Nephron (organoid): ENCODE results near the gene SLC9A9.

Source experiments
- H3K27ac Mint-ChIP-seq, 3 experiments: 2 replicates each; pipeline ENCODE4 v1.8.0; 2020; ENCODE audit warnings: mixed read lengths in 3 of 3, mild to moderate bottlenecking in 2 of 3, moderate library complexity in 1 of 3
- H3K27me3 Mint-ChIP-seq: 2 replicates; pipeline ENCODE4 v1.8.0; 2021; ENCODE audit warnings: low read depth, mild to moderate bottlenecking, moderate library complexity, mixed read lengths
- H3K36me3 Mint-ChIP-seq: 2 replicates; pipeline ENCODE4 v1.8.0; 2020; ENCODE audit warnings: low read depth, mixed read lengths
- H3K4me1 Mint-ChIP-seq: 2 replicates; pipeline ENCODE4 v1.8.0; 2020; ENCODE audit warnings: mixed read lengths
- H3K4me3 Mint-ChIP-seq, 3 experiments: 2 replicates each; pipeline ENCODE4 v1.8.0; 2020; ENCODE audit warnings: mild to moderate bottlenecking in 3 of 3, mixed read lengths in 3 of 3, moderate library complexity in 2 of 3
- H3K9me3 Mint-ChIP-seq: 2 replicates; pipeline ENCODE4 v1.8.0; 2020; ENCODE audit warnings: mixed read lengths
- TF ChIP-seq, protein P1 (sequence below), 3 experiments: fragments of 200-600 bp; sonication (generic); IDR thresholded peaks; one replicate each; pipeline ENCODE4 v1.5.0; 2021; ENCODE audit warnings: antibody characterized with exemption in 3 of 3; ENCODE audit not compliant: unreplicated experiment in 3 of 3

The SLC9A9 gene

DNA sequence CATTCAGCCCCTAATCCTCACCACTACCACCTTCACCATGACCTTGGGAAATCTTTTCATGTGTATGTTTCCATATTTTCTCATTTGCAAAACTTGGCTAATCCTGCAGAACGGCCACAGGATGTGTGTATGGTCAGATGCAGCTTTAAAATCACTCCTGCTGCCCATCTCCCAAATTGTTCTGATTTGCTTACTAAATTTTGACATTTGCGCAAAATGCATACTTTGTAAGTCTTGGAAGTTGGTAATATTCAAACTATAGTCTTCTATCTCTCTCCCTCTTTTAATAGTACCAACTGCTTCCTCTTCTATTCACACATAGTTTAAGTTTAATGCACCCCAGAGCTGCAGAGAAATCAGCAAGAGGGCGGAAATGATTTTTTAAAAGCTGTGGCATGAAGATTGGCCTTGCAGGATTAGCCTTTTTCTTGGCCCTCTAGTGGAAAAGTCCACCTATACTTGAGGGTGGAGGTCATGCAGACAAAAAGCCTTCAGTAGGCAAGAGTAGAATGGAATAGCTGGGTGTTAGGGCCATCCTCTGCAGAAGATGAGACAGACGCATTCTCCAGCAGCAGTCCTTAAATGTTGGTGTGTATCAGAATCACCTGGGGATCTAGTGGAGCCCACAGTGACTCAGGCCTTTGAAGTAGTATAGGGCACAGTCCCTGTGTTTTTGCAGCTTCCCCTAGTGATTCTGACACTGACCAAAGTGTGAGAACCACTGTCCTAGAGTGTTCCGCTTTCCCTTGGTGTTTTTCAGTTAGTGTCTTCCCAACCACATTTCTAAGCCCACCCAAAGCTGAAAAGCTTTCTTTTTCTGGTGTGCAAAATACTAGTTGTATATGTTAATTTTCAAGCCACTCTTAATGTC, 547.0 kb downstream of the SLC9A9 start:
- TF ChIP-seq, protein P1, sequence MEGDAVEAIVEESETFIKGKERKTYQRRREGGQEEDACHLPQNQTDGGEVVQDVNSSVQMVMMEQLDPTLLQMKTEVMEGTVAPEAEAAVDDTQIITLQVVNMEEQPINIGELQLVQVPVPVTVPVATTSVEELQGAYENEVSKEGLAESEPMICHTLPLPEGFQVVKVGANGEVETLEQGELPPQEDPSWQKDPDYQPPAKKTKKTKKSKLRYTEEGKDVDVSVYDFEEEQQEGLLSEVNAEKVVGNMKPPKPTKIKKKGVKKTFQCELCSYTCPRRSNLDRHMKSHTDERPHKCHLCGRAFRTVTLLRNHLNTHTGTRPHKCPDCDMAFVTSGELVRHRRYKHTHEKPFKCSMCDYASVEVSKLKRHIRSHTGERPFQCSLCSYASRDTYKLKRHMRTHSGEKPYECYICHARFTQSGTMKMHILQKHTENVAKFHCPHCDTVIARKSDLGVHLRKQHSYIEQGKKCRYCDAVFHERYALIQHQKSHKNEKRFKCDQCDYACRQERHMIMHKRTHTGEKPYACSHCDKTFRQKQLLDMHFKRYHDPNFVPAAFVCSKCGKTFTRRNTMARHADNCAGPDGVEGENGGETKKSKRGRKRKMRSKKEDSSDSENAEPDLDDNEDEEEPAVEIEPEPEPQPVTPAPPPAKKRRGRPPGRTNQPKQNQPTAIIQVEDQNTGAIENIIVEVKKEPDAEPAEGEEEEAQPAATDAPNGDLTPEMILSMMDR (IDR thresholded peaks at IDR 0.05; ENCODE audit: unreplicated experiment in 3 of 3): no peak
- H3K27ac Mint-ChIP-seq: peak overlapping the region in 1 of 3 experiments; percentile 17
- H3K36me3 Mint-ChIP-seq: no peaks in the 10 kb centered on the region
- H3K4me3 Mint-ChIP-seq: no peak overlapping the region
- peaks cover 42% of the 10 kb centered on the region for H3K4me1 Mint-ChIP-seq
- no peaks in the 10 kb centered on the region for H3K9me3 Mint-ChIP-seq
- H3K27me3 Mint-ChIP-seq: peaks cover 3% of the 10 kb centered on the region

DNA sequence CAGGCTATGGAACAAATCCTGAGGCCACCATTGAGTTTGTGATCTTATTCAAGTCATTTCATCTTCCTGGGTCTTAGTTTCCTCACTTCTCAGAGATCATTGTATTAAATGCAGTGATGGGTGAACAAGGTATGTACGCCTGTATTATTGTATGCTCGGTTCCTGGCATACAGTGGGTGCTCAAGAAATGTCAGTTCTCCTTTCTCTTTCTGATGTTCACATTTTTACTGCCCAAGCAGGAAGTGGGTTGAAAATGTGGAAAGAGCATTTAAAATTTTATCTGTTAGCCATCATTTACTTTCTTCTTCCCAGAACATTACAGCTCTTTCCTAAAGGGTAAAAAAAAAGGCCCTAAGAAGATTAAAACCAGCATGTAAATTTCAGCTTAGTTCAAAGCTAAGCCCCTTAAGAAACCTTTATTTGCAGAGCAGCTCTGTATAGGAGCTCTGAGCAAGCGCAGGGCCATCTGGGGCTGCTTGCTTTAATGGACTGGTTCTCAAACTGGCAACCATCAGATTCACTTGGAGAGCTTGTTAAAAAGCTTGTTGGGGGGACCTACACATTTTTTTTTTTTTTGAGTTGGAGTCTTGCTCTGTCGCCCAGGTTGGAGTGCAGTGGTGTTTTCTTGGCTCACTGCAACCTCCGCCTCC, 549.3 kb downstream of the SLC9A9 start:
- Mint-ChIP-seq H3K27me3 (peaks cover 3% of the 10 kb centered on the region), H3K36me3 (no peaks in the 10 kb centered on the region)

DNA sequence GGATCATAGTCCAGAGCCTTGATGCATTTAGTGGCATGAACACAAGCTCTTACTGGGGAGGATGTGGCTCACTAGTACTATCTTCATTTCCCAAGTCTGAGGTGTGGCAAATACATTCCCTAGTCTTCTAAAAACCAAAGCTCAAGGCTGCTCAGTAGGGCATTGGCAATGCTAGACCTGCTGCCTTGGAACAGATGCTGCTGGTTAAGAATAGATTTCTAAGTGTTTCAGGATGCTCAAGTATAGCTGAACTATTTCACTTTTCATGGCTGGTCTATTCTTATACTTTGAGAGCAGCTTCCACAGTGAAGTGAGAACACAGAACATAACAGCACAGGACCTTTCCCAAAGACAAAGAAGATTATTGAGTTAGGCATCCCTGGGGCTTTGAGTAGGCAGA, 549.9 kb downstream of the SLC9A9 start:
- TF ChIP-seq, protein P1 (IDR thresholded peaks at IDR 0.05; ENCODE audit: unreplicated experiment in 3 of 3): no peak
- Mint-ChIP-seq H3K27ac (no peak overlapping the region), H3K36me3 (no peaks in the 10 kb centered on the region), H3K4me3 (no peak overlapping the region), H3K27me3 (peaks cover 3% of the 10 kb centered on the region), H3K4me1 (peaks cover 38% of the 10 kb centered on the region), H3K9me3 (no peaks in the 10 kb centered on the region)

More for the DNA sequence above, 549.3 kb downstream of the SLC9A9 start:
- H3K4me3 Mint-ChIP-seq: no peak overlapping the region
- TF ChIP-seq, protein P1 (IDR thresholded peaks at IDR 0.05; ENCODE audit: unreplicated experiment in 3 of 3): no peak
- H3K27ac Mint-ChIP-seq: no peak overlapping the region
- H3K9me3 Mint-ChIP-seq: no peaks in the 10 kb centered on the region
- peaks cover 44% of the 10 kb centered on the region for H3K4me1 Mint-ChIP-seq

DNA sequence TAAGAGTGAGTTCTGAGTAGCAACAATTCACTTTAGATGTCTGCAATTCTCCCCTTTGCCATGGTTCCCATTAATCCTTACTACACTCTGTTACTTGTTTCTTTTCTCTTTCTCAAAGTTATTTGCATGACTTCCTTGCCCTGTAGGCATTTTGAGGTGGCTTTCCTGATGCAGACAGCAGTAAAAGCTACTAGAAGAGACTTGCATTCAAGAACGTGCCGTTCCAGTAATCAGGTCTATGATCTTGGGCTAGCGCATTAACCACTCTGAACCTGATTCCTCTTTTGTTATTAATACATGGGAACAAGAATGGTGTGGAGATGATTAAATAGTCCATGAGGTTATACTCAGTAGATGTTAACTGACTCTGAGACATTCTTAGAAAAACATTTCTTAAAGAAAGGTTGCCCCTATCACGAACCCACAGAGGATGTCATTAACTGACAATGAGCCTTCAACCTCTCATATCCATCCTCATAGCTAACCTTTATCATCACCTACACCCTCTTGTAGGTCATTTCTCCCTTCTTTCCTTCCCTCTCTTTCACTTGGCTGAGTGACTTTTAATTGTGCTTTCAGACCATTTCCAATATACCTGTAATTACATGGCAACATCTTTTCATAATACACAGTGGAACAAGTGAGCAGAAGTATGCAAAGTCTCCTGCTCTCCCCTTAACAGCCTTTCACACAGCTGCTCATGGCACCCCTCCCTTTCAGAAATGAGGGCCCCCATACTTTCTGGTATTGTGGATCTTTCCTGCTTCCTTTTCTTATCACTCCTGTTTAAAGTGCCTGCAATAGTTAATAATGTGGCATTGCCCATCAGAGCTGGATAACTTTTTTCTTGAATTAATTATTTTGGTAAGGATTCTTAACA, 552.8 kb downstream of the SLC9A9 start:
- H3K4me1 Mint-ChIP-seq: peaks cover 20% of the 10 kb centered on the region
- H3K4me3 Mint-ChIP-seq: no peak overlapping the region
- TF ChIP-seq, protein P1 (IDR thresholded peaks at IDR 0.05; ENCODE audit: unreplicated experiment in 3 of 3): no peak
- no peaks in the 10 kb centered on the region for H3K36me3 Mint-ChIP-seq
- no peaks in the 10 kb centered on the region for H3K9me3 Mint-ChIP-seq
- H3K27me3 Mint-ChIP-seq: no peaks in the 10 kb centered on the region
- peak overlapping the region in 1 of 3 experiments; percentile 8 for H3K27ac Mint-ChIP-seq

DNA sequence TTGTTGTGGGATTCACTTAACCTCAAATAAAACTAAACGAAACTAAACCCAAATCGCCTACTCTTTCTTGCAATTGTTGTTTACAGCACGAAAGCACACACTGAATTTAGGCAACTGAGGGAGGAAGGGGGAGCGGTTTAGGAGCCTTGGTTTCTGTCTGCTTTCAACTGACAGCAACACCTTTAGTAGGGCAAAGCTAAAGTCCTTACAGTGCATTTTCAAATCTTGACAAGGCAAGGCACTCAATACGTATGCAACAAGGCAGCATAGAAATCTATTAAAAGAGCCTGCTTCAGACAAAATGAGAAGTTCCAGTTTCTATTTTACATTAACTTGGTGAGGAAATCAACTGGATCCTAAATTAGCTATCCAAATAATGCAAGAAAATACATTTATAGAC, 554.1 kb downstream of the SLC9A9 start:
- no peak overlapping the region for H3K27ac Mint-ChIP-seq
- no peaks in the 10 kb centered on the region for H3K36me3 Mint-ChIP-seq
- no peaks in the 10 kb centered on the region for H3K27me3 Mint-ChIP-seq
- TF ChIP-seq, protein P1 (IDR thresholded peaks at IDR 0.05; ENCODE audit: unreplicated experiment in 3 of 3): no peak
- H3K9me3 Mint-ChIP-seq: no peaks in the 10 kb centered on the region
- H3K4me1 Mint-ChIP-seq: peaks cover 20% of the 10 kb centered on the region
- H3K4me3 Mint-ChIP-seq: no peak overlapping the region
